Stimulated activated CD4-positive, alpha-beta T cell treated with anti-CD3 and anti-CD28 coated beads, Interleukin-12 subunit alpha, Interleukin-12 subunit beta, amount 100 ng/mL, for 24 hours (primary cell): Measurements from ENCODE around the gene FMNL1.

Source experiments
- DNase-seq, 2 experiments: peaks; one replicate each; pipeline ENCODE4 v3.0.0-alpha.2; 2020; ENCODE audit warnings: low read depth in 2 of 2

The FMNL1 gene

DNA sequence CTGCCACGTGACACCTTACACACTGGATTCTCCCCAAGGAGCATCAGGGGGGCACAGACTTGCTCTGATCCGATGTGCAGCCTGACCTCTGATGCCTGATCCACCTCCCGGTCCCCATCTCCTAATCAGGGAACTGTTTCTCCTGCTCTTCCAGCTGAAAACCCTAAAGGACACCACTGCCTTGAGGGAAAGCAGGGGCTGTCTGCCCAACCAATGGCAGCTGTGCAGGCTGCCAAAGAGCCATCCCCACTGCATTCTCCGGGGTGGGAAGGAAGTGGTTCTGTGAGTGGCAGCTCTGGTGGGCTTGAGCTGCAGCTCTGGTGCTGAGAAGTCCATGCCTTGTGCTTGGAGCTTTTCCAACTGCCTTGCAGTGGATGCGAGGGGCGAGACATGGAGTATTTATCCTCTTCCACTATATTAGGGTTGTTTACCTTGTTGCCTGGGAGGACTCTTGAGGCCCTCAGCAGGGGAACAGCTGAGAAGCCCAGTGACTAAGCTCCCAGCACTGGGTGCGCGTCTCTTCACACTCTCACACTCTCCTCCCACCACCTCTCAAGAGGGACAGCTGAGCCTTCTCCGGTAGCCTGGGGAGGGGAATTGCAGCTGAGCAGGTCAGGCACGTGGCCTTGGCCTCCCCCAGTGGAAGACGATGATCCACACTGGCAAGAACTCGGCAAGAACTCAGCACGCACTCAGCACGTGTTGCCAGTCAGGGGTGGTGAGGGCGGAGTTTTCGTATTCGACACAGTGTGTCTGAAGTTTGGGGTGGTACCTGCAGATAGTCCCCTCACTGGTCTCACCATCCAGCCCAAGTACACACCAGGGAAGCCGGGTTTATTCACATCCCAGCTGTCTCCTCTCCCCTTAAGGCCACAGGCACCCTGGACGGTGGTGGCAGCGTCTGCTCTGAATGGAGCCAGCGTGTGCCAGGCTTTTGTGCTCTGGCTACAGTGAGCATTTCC is 61.3 kb downstream of the FMNL1 start:
- no peak for DNase-seq

GRCh38 chr17:45283711-45284110 is 62.0 kb downstream of the FMNL1 start:
- DNase-seq, result no peak

DNA sequence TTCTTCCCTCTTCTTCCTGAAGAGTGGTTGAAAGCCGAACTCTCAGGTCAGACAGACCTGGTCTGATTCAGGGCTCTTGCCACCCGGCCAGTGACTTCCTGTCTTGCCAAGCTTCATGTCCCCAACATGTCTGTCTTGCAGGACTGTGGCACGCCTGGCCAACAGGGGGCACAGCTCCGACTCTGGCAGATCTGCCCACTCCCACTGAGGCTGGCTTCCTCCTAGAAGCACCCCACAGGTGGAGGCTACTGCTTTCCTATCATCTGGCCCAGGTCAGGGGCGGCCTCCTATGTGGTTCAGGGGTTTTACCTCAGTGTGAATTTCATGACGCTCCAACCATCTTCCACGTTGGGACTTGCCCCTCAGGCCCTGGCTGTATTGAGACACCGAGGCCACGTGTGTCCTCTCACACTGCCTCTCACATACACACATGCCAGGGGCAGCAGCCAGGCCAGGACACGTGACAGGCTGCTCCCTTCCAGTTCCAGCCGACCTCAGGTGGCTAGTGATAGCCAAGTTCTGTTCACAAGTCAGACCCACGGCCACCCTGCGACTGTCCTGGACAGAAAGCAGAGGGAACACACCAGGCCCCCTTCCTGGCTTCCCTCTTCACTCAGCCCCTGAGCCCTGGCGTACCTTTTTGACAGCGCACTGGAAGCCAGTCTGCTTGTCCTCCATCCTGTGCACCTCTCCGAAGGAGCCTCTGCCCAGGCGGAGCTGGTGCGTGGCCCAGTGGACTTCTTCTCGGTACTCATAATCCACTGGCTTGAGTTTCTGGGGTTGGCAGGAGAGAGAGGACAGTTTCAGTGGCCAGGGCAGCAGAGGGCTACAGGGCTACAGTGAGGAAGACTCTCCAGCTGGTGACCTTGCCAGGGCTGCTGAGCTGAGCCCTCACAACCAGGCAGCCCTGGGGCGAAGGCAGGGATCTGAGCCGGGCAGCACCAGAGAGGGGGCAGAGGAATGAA is 62.8 kb downstream of the FMNL1 start:
- no peak for DNase-seq

DNA sequence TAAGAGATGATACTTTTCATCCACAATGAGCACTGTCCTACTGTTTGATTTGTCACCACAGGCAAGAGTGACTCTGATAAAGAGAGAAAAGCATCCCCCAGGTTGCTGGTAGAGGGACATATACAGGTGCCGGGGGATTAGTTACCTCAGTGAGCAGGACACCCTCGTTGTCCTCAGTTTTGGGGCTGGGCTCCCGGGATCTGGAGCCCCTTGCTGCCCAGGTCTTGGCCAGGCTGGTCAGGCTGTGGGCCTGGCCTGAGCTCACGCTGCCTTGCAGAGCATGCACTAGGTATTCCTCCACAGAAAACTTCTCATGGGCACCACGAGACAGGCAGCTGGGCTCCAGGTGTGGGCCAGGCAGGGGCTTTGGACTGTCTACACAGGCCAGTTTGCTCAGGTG is 64.6 kb downstream of the FMNL1 start:
- no peak for DNase-seq

- no peak for DNase-seq
Observed at GRCh38 chr17:45287526-45288500, 66.1 kb downstream of the FMNL1 start.

- no peak for DNase-seq
Observed at GRCh38 chr17:45288825-45289224, 67.1 kb downstream of the FMNL1 start.

- no peak for DNase-seq
Observed at GRCh38 chr17:45289301-45290268, 67.9 kb downstream of the FMNL1 start.

- no peak for DNase-seq
Observed at GRCh38 chr17:45290269-45290765, 68.6 kb downstream of the FMNL1 start.

- DNase-seq, result no peak
Observed at GRCh38 chr17:45291171-45291805, 69.6 kb downstream of the FMNL1 start.

- DNase-seq, result no peak
Observed at GRCh38 chr17:45292696-45293412, 71.2 kb downstream of the FMNL1 start.

DNA sequence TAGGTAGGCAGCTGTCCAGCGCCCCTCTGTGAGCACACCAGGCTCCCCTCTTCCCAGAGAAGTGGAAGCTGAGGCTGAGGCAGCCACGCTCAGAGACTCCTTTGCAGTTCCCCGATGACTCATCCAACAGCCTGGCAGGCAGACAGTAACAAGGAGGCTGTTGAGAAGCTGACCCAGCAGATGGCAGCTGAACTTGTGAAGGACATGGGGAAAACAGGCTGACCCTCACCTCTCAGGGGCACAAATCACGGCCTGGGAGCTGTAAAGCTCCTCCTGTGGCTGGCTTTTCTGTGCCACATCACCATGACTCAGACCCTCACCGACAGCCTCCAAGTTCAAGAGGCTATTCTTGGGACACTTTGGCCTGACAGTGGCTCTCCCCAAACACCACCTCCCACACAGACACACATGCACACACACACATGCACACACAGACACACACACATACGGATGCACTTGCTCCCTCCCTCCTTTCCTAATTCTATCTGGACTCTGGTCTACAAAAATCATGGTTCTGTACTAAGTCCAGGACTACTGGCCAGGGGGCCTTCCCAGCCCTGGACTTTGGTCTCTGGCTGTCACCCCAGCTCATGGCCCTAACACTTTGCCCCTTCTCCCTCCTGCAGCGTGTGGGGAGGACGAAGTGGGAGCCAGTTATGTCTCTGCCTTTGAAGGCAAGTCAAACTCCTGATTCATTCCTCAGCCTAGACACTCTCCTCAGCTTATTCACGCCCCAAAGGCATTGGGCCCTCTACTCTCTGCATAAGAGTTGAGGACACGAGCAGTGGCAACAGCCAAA is 71.9 kb downstream of the FMNL1 start:
- DNase-seq, result no peak

GRCh38 chr17:45294506-45294905 is 72.8 kb downstream of the FMNL1 start:
- no peak for DNase-seq

- no peak for DNase-seq
Observed at GRCh38 chr17:45296003-45296832, 74.5 kb downstream of the FMNL1 start.

GRCh38 chr17:45296833-45297124 is 75.1 kb downstream of the FMNL1 start:
- DNase-seq, result no peak
